ENCODE measurements around the gene SMARCE1. TPM values are rescaled to one million over a fixed set of nuclear protein-coding genes. Genes with fewer than 3 reads are reported as not detected.

SMARCE1 gene
- total and polyA plus RNA-seq, 5 donors from 2014 or later: 76.9 to 228 (median 173) TPM

- peaks cover 43% of the 10 kb centered on the region for H3K27me3 Mint-ChIP-seq
- ATAC-seq (ENCODE audit: low read depth in 2 of 2): no peak
- H3K4me3 ChIP-seq (ENCODE audit: low read depth, low read length): no peak within 1 kb of the TSS
- H3K27ac Mint-ChIP-seq: peak within 1 kb of the TSS in 1 of 3 donors; percentile 23
- H3K36me3 Mint-ChIP-seq: no peaks in the 10 kb centered on the region
- H3K27ac ChIP-seq (ENCODE audit: insufficient read depth, low read length, poor library complexity, severe bottlenecking): no peak within 1 kb of the TSS
- H3K36me3 ChIP-seq (ENCODE audit: control insufficient read depth, insufficient read depth, low read length): no peaks in the 10 kb centered on the region
- H3K9me3 ChIP-seq (ENCODE audit: control insufficient read depth in 2 of 2, low read length in 2 of 2): no peaks in the 10 kb centered on the region
- H3K9me3 Mint-ChIP-seq: no peaks in the 10 kb centered on the region
- H3K4me1 Mint-ChIP-seq: peaks cover 0 to 10% (median 7%) of the 10 kb centered on the region in 4 donors
- H3K27me3 ChIP-seq (ENCODE audit: control insufficient read depth, insufficient read depth, low read length): peaks cover 21% of the 10 kb centered on the region
- H3K4me3 Mint-ChIP-seq: peak within 1 kb of the TSS in 2 of 4 donors; percentile 22 to 70
- no peaks in the 10 kb centered on the region for H3K4me1 ChIP-seq (ENCODE audit: control insufficient read depth, insufficient read depth, low read length, poor library complexity, severe bottlenecking)
- no peak for DNase-seq
These were observed 17.1 kb upstream of the SMARCE1 start, which contains the start of gene KRT222 for GRCh38 chr17:40664582-40665333. TSS of gene KRT222 (minus strand) at chr17:40665177. CDS start at chr17:40665099, 78 bp downstream.

GRCh38 chr17:40663252-40663651, 15.6 kb upstream of the SMARCE1 start:
- Mint-ChIP-seq H3K36me3 (no peaks in the 10 kb centered on the region), H3K27ac (no peak overlapping the region), H3K4me3 (no peak overlapping the region), H3K27me3 (peaks cover 56% of the 10 kb centered on the region), H3K9me3 (no peaks in the 10 kb centered on the region), H3K4me1 (peaks cover 0 to 14% (median 8%) of the 10 kb centered on the region in 4 donors)
- DNase-seq: no peak
- no peak overlapping the region for H3K4me3 ChIP-seq (ENCODE audit: low read depth, low read length)
- H3K27me3 ChIP-seq (ENCODE audit: control insufficient read depth, insufficient read depth, low read length): peaks cover 28% of the 10 kb centered on the region
- H3K4me1 ChIP-seq (ENCODE audit: control insufficient read depth, insufficient read depth, low read length, poor library complexity, severe bottlenecking): no peaks in the 10 kb centered on the region
- no peaks in the 10 kb centered on the region for H3K9me3 ChIP-seq (ENCODE audit: control insufficient read depth in 2 of 2, low read length in 2 of 2)
- H3K27ac ChIP-seq (ENCODE audit: insufficient read depth, low read length, poor library complexity, severe bottlenecking): no peak overlapping the region
- no peaks in the 10 kb centered on the region for H3K36me3 ChIP-seq (ENCODE audit: control insufficient read depth, insufficient read depth, low read length)
- ATAC-seq (ENCODE audit: low read depth in 2 of 2): no peak

- H3K36me3 ChIP-seq (ENCODE audit: control insufficient read depth, insufficient read depth, low read length): no peaks in the 10 kb centered on the region
- no peak overlapping the region for H3K4me3 ChIP-seq (ENCODE audit: low read depth, low read length)
- H3K27me3 ChIP-seq (ENCODE audit: control insufficient read depth, insufficient read depth, low read length): peaks cover 25% of the 10 kb centered on the region
- DNase-seq (peak in 1 of 3 donors; percentile 57), ATAC-seq (ENCODE audit: low read depth in 2 of 2) (peak in 1 of 2 donors; percentile 44)
- no peaks in the 10 kb centered on the region for H3K9me3 Mint-ChIP-seq
- peaks cover 48% of the 10 kb centered on the region for H3K27me3 Mint-ChIP-seq
- H3K27ac ChIP-seq (ENCODE audit: insufficient read depth, low read length, poor library complexity, severe bottlenecking): no peak overlapping the region
- H3K27ac Mint-ChIP-seq: peak overlapping the region in 1 of 3 donors; percentile 86
- peaks cover 0 to 11% (median 6%) of the 10 kb centered on the region in 4 donors for H3K4me1 Mint-ChIP-seq
- no peaks in the 10 kb centered on the region for H3K4me1 ChIP-seq (ENCODE audit: control insufficient read depth, insufficient read depth, low read length, poor library complexity, severe bottlenecking)
- H3K36me3 Mint-ChIP-seq: no peaks in the 10 kb centered on the region
- no peaks in the 10 kb centered on the region for H3K9me3 ChIP-seq (ENCODE audit: control insufficient read depth in 2 of 2, low read length in 2 of 2)
- H3K4me3 Mint-ChIP-seq: no peak overlapping the region
These were observed 12.3 kb upstream of the SMARCE1 start for GRCh38 chr17:40659911-40660310.

GRCh38 chr17:40658396-40658795, 10.8 kb upstream of the SMARCE1 start:
- DNase-seq: no peak
- H3K4me3 ChIP-seq (ENCODE audit: low read depth, low read length): no peak overlapping the region
- ATAC-seq (ENCODE audit: low read depth in 2 of 2): no peak
- peaks cover 40% of the 10 kb centered on the region for H3K27me3 Mint-ChIP-seq
- H3K4me1 ChIP-seq (ENCODE audit: control insufficient read depth, insufficient read depth, low read length, poor library complexity, severe bottlenecking): no peaks in the 10 kb centered on the region
- H3K36me3 ChIP-seq (ENCODE audit: control insufficient read depth, insufficient read depth, low read length): no peaks in the 10 kb centered on the region
- H3K9me3 ChIP-seq (ENCODE audit: control insufficient read depth in 2 of 2, low read length in 2 of 2): no peaks in the 10 kb centered on the region
- no peak overlapping the region for H3K4me3 Mint-ChIP-seq
- peaks cover 0 to 8% (median 3%) of the 10 kb centered on the region in 4 donors for H3K4me1 Mint-ChIP-seq
- H3K27me3 ChIP-seq (ENCODE audit: control insufficient read depth, insufficient read depth, low read length): peaks cover 19% of the 10 kb centered on the region
- H3K9me3 Mint-ChIP-seq: no peaks in the 10 kb centered on the region
- H3K36me3 Mint-ChIP-seq: no peaks in the 10 kb centered on the region
- no peak overlapping the region for H3K27ac Mint-ChIP-seq
- H3K27ac ChIP-seq (ENCODE audit: insufficient read depth, low read length, poor library complexity, severe bottlenecking): no peak overlapping the region

- Mint-ChIP-seq H3K9me3 (peaks cover 0 to 1% (median 0%) of the 10 kb centered on the region in 7 donors), H3K27me3 (peaks cover 5% of the 10 kb centered on the region), H3K36me3 (no peaks in the 10 kb centered on the region), H3K4me3 (peak overlapping the region in 1 of 4 donors; percentile 52), H3K27ac (no peak overlapping the region), H3K4me1 (peaks cover 7 to 22% (median 18%) of the 10 kb centered on the region in 4 donors)
- DNase-seq: no peak
- no peak overlapping the region for H3K4me3 ChIP-seq (ENCODE audit: low read depth, low read length)
- no peak overlapping the region for H3K27ac ChIP-seq (ENCODE audit: insufficient read depth, low read length, poor library complexity, severe bottlenecking)
- no peaks in the 10 kb centered on the region for H3K9me3 ChIP-seq (ENCODE audit: control insufficient read depth in 2 of 2, low read length in 2 of 2)
- peaks cover 6% of the 10 kb centered on the region for H3K27me3 ChIP-seq (ENCODE audit: control insufficient read depth, insufficient read depth, low read length)
- no peaks in the 10 kb centered on the region for H3K36me3 ChIP-seq (ENCODE audit: control insufficient read depth, insufficient read depth, low read length)
- ATAC-seq (ENCODE audit: low read depth in 2 of 2): no peak
- H3K4me1 ChIP-seq (ENCODE audit: control insufficient read depth, insufficient read depth, low read length, poor library complexity, severe bottlenecking): peaks cover 13% of the 10 kb centered on the region
These were observed 4.3 kb upstream of the SMARCE1 start for GRCh38 chr17:40651939-40652338.

DNA sequence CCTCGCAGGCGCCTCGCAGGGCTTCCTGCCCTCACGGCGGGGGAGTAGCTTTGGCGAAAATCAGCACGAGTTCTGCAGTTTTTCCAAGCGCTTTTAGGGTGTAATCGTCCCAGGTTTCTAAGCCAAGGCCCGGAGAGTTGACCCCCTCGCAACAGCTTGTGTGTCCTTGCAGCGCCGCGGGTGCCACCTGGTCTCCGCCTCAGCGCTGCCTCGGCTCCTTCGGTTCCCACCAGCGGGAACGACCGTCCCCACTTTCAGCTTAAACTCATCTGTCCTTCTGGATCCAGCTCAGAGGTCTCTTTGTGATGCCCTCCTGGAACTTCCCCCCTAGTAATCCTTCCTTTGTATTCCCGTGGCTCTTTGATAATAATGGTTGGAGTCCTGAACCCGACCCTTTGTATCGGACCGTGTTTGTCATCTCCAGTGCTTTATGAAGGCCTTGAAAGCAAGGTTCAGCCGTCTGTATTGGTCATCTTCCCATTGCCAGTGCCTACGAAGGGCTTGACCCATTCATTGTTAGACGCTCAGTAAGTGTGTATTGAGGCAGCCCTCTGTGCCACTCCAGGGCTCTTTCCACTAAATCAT, 858 bp upstream of the SMARCE1 start:
- peak overlapping the region; percentile 97 to 100 (median 99) for H3K27ac Mint-ChIP-seq
- H3K27me3 ChIP-seq (ENCODE audit: control insufficient read depth, insufficient read depth, low read length): no peaks in the 10 kb centered on the region
- H3K9me3 Mint-ChIP-seq: peaks cover 0 to 1% (median 0%) of the 10 kb centered on the region in 7 donors
- no peaks in the 10 kb centered on the region for H3K27me3 Mint-ChIP-seq
- peaks cover 9% of the 10 kb centered on the region for H3K36me3 Mint-ChIP-seq
- H3K4me1 Mint-ChIP-seq: peaks cover 30 to 55% (median 46%) of the 10 kb centered on the region in 4 donors
- H3K36me3 ChIP-seq (ENCODE audit: control insufficient read depth, insufficient read depth, low read length): peaks cover 13% of the 10 kb centered on the region
- DNase-seq: no peak
- peak overlapping the region; percentile 97 for H3K27ac ChIP-seq (ENCODE audit: insufficient read depth, low read length, poor library complexity, severe bottlenecking)
- H3K4me3 Mint-ChIP-seq: peak overlapping the region; percentile 96 to 100 (median 98)
- peak overlapping the region; percentile 79 for H3K4me3 ChIP-seq (ENCODE audit: low read depth, low read length)
- ATAC-seq (ENCODE audit: low read depth in 2 of 2): no peak
- H3K4me1 ChIP-seq (ENCODE audit: control insufficient read depth, insufficient read depth, low read length, poor library complexity, severe bottlenecking): peaks cover 37% of the 10 kb centered on the region
- H3K9me3 ChIP-seq (ENCODE audit: control insufficient read depth in 2 of 2, low read length in 2 of 2): no peaks in the 10 kb centered on the region

DNA sequence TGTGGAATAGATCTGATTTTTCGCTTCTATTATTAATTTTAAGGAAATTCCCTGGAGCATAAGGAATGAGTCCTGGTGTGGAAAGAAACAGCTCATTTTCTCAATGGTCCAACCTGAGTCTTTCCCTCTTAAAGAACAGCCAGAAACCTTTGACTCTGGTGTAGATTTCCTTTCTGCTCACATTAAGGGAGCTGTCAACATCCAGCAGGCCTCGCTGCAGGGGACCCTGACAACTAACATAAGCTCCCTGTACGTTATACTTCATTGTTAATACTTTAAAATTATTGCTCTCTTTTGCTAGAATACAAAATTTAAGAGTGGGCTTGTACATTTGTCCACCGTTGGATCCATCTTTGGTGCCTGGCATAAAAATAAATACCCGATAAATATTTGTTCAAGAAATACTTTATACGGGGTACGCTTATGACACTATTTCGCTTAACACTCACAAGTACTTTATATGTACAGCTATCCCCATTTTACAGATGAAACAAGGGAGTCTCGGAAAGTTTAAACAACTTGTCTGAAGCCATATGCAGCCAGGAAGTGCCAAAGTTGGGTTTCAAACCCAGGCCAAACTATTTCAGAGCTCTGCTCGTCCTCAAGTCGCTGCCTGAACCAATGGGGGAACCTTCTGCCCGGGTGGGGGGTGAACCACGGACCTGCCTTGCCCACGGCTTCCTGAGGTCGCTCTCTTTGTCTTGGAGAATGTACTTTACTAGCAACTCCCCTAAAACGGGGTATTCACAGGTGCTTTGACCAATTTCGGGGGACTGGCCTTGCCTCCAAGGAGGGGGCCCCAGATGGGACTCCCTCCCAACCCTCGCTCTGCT, 611 bp downstream of the SMARCE1 start:
- DNase-seq (peak in 2 of 3 donors; percentile 32 to 76), ATAC-seq (ENCODE audit: low read depth in 2 of 2) (peak; percentile 28 to 38)
- Mint-ChIP-seq H3K4me3 (peak overlapping the region; percentile 96 to 100 (median 98)), H3K27me3 (no peaks in the 10 kb centered on the region), H3K4me1 (peaks cover 39 to 69% (median 54%) of the 10 kb centered on the region in 4 donors), H3K9me3 (peaks cover 0 to 1% (median 0%) of the 10 kb centered on the region in 7 donors), H3K27ac (peak overlapping the region; percentile 97 to 100 (median 99)), H3K36me3 (peaks cover 21% of the 10 kb centered on the region)
- Histone ChIP-seq H3K27ac (ENCODE audit: insufficient read depth, low read length, poor library complexity, severe bottlenecking) (peak overlapping the region; percentile 97), H3K9me3 (ENCODE audit: control insufficient read depth in 2 of 2, low read length in 2 of 2) (no peaks in the 10 kb centered on the region), H3K4me1 (ENCODE audit: control insufficient read depth, insufficient read depth, low read length, poor library complexity, severe bottlenecking) (peaks cover 37% of the 10 kb centered on the region), H3K36me3 (ENCODE audit: control insufficient read depth, insufficient read depth, low read length) (peaks cover 26% of the 10 kb centered on the region), H3K4me3 (ENCODE audit: low read depth, low read length) (peak overlapping the region; percentile 79), H3K27me3 (ENCODE audit: control insufficient read depth, insufficient read depth, low read length) (no peaks in the 10 kb centered on the region)

Data from CD4-positive, CD25-positive, alpha-beta regulatory T cell (primary cell).